Left colon (tissue), 2 donors: ENCODE measurements around the gene PANK1. TPM values are rescaled to one million over a fixed set of nuclear protein-coding genes. Genes with fewer than 3 reads are reported as not detected.

Source experiments
- ATAC-seq: fragments of 200-7000 bp; cut with Tn5 transposase; one replicate; pipeline ENCODE4 v1.9.1; 2020; ENCODE audit warnings: mild to moderate bottlenecking, moderate library complexity
- DNase-seq, 2 donors: peaks; one replicate each; pipeline ENCODE4 v3.0.0-alpha.2; 2020
- intact Hi-C, 2 donors: fragments of 100-400 bp; cut with DNase I in 1 of 2; cut with micrococcal nuclease in 1 of 2; formaldehyde crosslinking; loops; one replicate each; pipeline versions ENCODE4 v1.11.2 to v1.14.0; 2022; cut with DNase I, micrococcal nuclease
- total RNA-seq, 2 donors: library from RNA; stranded (reverse); fragmentation: NEBNext Ultra II Directional; extraction: Animal tissue kit (Norgen Biotek cat#: 25700); gene quantifications; one replicate each; pipeline ENCODE4 v1.2.1, GENCODE V29; 2021
- donor health status: DM: no; HTN: no; CAD: no.
- donor health status: DM: yes; HTN: yes; CAD: no.

PANK1 gene
- total RNA-seq, 2 donors from 2014 or later: 28.7 to 33.5 TPM

DNA sequence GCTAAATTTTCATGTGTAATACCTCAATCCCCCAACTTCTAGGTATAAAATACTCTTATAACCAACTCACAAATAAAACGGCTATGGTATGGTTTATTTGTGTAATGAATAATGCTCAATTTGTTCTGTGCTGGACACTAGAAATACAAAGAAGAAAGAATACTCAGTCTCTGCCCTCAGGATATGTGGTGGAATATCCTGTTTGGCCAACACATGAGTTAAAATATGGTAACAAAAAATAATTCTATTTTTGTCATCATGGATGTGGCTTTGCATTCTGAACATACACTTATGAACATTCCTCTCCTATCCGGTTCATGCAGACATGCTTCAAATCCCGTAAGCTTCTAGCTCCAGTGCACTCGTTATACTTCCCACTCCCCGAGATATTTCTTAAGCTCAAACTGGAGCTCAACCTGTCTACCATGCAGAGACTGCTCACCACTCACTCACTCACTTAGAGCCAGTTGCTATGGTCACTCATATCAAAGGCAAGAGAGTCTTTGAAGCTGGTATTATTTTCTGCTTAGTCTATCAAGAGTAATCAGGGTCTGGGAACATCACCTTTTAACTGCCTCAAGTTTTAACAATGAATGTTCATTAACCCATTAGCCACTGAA, 55.8 kb downstream of the PANK1 start:
- DNase-seq (no peak), ATAC-seq (no peak)
- intact Hi-C loops: no loop called here

GRCh38 chr10:89588671-89589070, 56.4 kb downstream of the PANK1 start:
- ATAC-seq (no peak), DNase-seq (no peak)
- intact Hi-C loops: no loop called here

GRCh38 chr10:89582022-89582421, 63.0 kb downstream of the PANK1 start:
- intact Hi-C loops: no loop called here
- DNase-seq (no peak), ATAC-seq (no peak)

- DNase-seq (no peak), ATAC-seq (no peak)
- intact Hi-C loops: no loop called here
Measured at GRCh38 chr10:89580243-89580642, 64.8 kb downstream of the PANK1 start.

- DNase-seq (no peak), ATAC-seq (no peak)
- intact Hi-C loops: no loop called here
Measured at GRCh38 chr10:89576696-89577095, 68.3 kb downstream of the PANK1 start.

- ATAC-seq: no peak
- DNase-seq: no peak
- intact Hi-C loops: no loop called here
Measured at GRCh38 chr10:89576022-89576421, 69.0 kb downstream of the PANK1 start.

- intact Hi-C loops: no loop called here
- no peak for ATAC-seq
- no peak for DNase-seq
Measured at GRCh38 chr10:89575031-89575430, 70.0 kb downstream of the PANK1 start.

DNA sequence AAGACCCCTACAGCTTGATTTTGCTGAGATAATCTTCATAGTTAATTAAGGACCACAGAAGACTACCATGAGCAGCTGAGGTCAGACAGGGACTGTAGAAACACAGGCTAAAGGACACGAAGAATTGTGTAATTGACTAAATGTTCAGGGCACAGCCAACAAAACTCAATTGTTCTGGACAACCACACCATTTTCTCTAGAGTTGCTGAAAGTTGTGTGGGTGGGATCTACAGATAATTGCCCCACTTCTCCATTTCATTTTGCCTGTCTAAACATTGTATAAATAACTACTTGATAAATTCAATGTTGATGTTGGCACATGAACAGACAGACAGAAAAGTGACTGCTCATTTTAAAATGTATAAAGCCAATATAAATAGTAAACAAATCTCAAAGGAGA, 70.7 kb downstream of the PANK1 start:
- no peak for ATAC-seq
- DNase-seq: no peak
- intact Hi-C loops: no loop called here

DNA sequence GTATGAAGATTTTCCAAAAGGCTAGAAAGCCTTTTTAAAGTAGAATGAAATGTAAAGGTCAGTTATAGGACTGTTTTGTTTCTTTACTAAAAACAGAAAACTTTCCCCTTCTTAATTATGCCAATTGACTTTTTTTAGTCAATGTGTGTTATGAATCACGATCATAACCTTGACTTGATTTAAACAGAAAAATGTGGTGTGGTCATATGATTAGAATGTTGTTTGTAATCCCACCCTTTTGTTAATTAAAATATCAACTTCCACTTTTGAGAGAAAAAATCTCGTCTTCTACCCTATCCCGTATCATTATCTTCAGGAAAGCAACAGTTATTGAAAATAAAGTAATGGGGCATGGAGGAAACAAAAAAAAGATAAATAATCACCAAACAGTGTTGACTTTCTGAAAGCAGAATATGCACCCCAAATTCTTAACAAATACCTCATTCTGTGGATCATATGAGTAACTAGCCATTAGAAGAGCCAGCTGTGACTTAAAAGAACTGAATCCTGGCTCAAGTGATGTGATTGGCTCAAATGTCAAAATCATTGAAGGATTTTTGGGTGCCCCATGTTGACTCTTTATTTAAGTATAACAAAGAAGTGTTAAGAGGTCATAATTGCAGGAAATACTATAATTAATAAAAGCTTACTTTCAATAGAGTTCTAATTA, 77.3 kb downstream of the PANK1 start:
- ATAC-seq: no peak
- no peak for DNase-seq
- intact Hi-C loops: no loop called here

DNA sequence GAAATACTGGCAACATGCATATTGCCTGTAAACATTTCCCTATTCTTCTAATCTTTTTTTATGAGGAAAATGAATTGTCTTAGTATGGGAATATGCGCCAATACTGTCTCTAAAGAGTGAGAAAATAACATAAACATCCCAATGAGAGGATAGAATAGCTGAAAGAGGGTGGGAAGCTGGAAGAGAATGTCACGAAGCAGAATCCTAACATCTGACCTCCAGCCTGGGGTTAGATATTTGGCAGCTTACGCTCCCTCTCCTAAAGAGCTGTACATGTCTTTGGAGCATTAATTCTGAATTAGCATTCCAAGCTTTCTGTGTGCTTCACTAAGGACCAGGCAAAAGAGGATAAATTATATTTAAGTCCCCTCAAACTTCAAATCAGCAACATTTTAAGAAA, 78.0 kb downstream of the PANK1 start:
- DNase-seq (no peak), ATAC-seq (no peak)
- intact Hi-C loops: no loop called here

- no peak for ATAC-seq
- DNase-seq: no peak
- intact Hi-C loops: no loop called here
Measured at GRCh38 chr10:89566095-89566950, 78.7 kb downstream of the PANK1 start.

DNA sequence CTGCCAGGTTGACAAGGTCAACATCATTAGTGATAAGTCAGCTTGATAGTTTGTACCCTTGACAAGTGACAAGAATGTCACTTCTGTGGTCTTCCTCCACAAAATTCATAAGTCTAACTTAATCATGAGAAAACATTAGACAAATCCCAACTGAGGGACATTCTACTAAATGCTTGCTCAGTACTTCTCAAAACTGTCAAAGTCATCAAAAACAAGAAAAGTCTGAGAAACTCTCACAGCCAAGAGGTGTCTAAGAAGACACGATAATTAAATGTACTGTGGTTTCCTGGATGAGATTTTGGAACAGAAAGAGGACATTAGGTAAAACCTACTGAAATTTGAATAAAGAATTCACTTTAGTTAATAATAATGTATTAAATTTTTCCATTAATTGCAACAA, 79.9 kb downstream of the PANK1 start:
- ATAC-seq (no peak), DNase-seq (no peak)
- intact Hi-C loops: no loop called here

DNA sequence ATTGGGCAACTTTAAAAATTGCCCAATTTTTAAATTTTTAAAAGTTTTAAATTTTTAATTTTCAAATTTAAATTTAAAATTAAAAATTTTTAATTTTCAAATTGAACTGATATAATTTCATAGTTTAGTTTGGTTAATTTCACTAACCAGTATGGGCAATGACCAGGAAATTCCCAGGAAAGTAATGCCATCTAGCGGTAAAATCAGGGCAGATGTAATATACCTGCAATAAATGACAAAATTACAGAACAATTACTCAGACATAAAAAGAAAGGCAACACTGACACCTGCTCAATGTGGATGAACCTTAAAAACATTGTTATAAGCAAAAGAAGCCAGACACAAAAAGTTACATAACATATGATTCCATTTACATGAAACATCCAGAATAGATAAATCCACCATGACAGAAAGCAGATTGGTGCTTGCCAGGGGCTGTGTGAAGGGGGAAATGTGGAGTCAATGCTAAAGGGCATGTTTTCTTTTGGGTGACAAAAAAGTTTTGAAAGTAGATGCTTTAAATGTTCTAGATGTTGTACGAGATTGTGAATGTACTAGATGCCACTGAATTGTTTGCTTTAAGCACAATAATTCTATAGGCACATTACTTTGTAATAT, 81.1 kb downstream of the PANK1 start:
- no peak for DNase-seq
- peak; percentile 71 for ATAC-seq
- intact Hi-C loops: loop anchor here (5.0 kb wide), 1 partner anchor 137 kb away; no protein-coding TSS in a partner anchor

DNA sequence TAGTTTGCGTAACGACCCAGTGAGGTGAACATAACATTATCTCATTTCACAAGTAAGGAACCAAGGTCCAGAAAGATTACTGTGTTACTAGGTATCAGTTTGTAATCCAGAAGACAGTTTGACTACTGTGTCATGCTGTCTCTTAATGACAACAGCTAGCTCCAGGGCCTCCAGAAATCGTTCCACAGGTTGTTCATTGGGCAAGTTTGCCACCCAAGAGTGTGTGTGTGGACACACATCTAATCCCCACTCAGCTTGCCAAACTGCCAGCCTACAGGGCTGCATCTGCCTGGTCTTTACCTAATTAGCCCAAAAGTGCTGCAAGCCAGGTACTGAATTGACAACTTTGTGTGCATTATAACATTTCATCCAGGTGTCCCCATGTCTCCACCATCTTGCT, 81.7 kb downstream of the PANK1 start:
- intact Hi-C loops: loop anchor here (5.0 kb wide), 1 partner anchor 136 kb away; no protein-coding TSS in a partner anchor
- DNase-seq (no peak), ATAC-seq (no peak)

DNA sequence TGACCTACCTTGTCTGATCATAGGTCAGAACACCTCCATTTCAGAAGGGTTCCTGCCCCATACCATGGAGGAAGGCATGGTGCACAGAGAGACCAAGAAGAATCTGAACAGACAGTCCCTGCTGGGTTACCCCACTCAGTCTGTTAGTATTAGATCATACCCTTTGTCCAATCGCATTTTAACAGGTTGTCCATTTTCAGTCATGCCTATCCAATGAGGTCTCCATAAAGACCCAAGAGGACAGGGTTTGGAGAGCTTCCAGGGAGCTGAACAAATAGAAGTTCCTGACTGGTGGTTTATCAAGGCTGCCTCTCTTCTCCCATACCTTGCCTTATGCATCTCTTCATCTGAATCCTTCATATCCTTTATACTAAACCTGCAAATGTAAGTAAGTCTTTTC, 88.4 kb downstream of the PANK1 start:
- ATAC-seq: no peak
- intact Hi-C loops: no loop called here
- DNase-seq: no peak

DNA sequence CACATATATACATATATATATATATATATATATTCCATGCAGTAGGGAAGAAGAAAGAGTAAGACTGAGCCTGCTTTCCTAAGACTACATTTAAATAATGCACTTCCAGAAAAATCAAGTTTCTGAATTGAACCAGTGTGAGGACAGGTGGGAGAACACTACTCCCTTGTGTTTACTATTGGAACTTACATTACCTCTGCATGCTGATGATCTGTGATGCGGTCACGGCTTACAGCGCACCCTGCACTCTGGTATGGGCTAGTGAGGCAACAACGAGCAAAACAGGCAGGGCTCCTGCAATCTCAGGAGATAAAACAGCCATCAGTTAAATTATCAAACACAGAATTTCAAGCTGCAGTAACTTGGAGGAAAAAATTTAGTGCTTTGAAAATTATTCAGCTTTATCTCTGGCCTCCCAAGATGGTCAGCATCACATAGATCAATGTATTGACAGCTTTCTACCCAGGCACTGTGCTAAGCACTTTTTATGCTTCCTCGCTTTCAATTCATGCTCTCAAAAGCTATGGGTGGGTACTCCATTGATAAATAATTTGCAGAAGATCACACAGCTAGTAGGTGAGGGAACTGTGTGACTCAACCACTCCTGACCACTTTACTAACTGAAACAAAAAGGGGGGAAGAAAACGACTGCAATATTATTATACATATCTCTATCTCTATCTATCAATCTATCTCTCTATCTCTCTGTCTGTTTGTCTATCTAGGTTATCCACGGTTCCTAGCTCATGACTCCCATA, 89.2 kb downstream of the PANK1 start:
- ATAC-seq: no peak
- intact Hi-C loops: no loop called here

DNA sequence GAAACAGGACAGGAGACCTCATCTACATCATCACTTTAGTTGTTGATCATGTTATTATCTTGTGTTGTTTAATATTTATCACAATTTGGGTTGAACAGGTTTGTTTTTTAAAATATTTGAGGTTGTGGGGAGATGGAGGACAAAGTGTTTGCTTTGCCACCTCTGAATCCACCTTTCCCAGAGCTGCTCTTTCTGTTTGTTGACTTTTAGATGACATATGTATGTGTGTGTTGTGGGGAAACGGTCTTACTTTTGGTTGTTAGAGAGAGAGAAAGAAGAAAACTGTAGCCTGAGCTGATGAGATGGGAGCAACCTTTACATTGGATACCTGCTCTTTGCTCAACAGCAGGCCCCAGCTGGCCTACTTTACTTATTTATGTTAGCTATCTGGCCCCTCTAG, 90.6 kb downstream of the PANK1 start:
- no peak for ATAC-seq
- intact Hi-C loops: no loop called here
- no peak for DNase-seq

More for the DNA sequence above, 89.2 kb downstream of the PANK1 start:
- no peak for DNase-seq

GRCh38 chr10:89553064-89553734, 91.8 kb downstream of the PANK1 start:
- no peak for DNase-seq
- no peak for ATAC-seq
- intact Hi-C loops: no loop called here
